ENCODE results near the gene OR2A42.
"Not testable (repeated sequence)": the region's sequence is repeated elsewhere in the genome, so short reads cannot be mapped to it uniquely, and the experiment has no call there.

The OR2A42 gene

GRCh38 chr7:144239365-144239764 lies at the start of gene OR2A42:
Gene OR2A42 (minus strand): TSS chr7:144239605. CDS start chr7:144232843, 6,762 bp downstream.
- H3K4me1 ChIP-seq (ENCODE audit: insufficient read depth, low read length); H3K36me3 ChIP-seq (ENCODE audit: insufficient read depth, low read length); H3K9ac ChIP-seq (ENCODE audit: low read depth, low read length); H3K9me3 ChIP-seq (ENCODE audit: control insufficient read depth, insufficient read depth, low read length): not testable (repeated sequence)

- not testable (repeated sequence) for H3K9me3 ChIP-seq (ENCODE audit: control insufficient read depth, insufficient read depth, low read length); H3K36me3 ChIP-seq (ENCODE audit: insufficient read depth, low read length); H3K9ac ChIP-seq (ENCODE audit: low read depth, low read length); H3K4me1 ChIP-seq (ENCODE audit: insufficient read depth, low read length)
Measured at GRCh38 chr7:144287171-144287784, 47.9 kb upstream of the OR2A42 start.

- not testable (repeated sequence) for H3K4me1 ChIP-seq (ENCODE audit: insufficient read depth, low read length); H3K9ac ChIP-seq (ENCODE audit: low read depth, low read length); H3K36me3 ChIP-seq (ENCODE audit: insufficient read depth, low read length); H3K9me3 ChIP-seq (ENCODE audit: control insufficient read depth, insufficient read depth, low read length)
Measured at GRCh38 chr7:144283716-144284115, 44.3 kb upstream of the OR2A42 start.

- H3K9ac ChIP-seq (ENCODE audit: low read depth, low read length); H3K4me1 ChIP-seq (ENCODE audit: insufficient read depth, low read length): not testable (repeated sequence)
Measured at GRCh38 chr7:144282490-144282889, 43.1 kb upstream of the OR2A42 start.

GRCh38 chr7:144281981-144282380 lies 42.6 kb upstream of the OR2A42 start:
- H3K4me1 ChIP-seq (ENCODE audit: insufficient read depth, low read length); H3K9ac ChIP-seq (ENCODE audit: low read depth, low read length); H3K36me3 ChIP-seq (ENCODE audit: insufficient read depth, low read length); H3K9me3 ChIP-seq (ENCODE audit: control insufficient read depth, insufficient read depth, low read length): not testable (repeated sequence)

More at GRCh38 chr7:144282490-144282889, 43.1 kb upstream of the OR2A42 start:
- not testable (repeated sequence) for H3K36me3 ChIP-seq (ENCODE audit: insufficient read depth, low read length); H3K9me3 ChIP-seq (ENCODE audit: control insufficient read depth, insufficient read depth, low read length)

GRCh38 chr7:144280010-144280409 lies 40.6 kb upstream of the OR2A42 start:
- H3K9ac ChIP-seq (ENCODE audit: low read depth, low read length); H3K36me3 ChIP-seq (ENCODE audit: insufficient read depth, low read length); H3K4me1 ChIP-seq (ENCODE audit: insufficient read depth, low read length); H3K9me3 ChIP-seq (ENCODE audit: control insufficient read depth, insufficient read depth, low read length): not testable (repeated sequence)

- H3K4me1 ChIP-seq (ENCODE audit: insufficient read depth, low read length); H3K9me3 ChIP-seq (ENCODE audit: control insufficient read depth, insufficient read depth, low read length); H3K9ac ChIP-seq (ENCODE audit: low read depth, low read length); H3K36me3 ChIP-seq (ENCODE audit: insufficient read depth, low read length): not testable (repeated sequence)
Measured at GRCh38 chr7:144275281-144275680, 35.9 kb upstream of the OR2A42 start.

- not testable (repeated sequence) for H3K9me3 ChIP-seq (ENCODE audit: control insufficient read depth, insufficient read depth, low read length); H3K9ac ChIP-seq (ENCODE audit: low read depth, low read length); H3K4me1 ChIP-seq (ENCODE audit: insufficient read depth, low read length); H3K36me3 ChIP-seq (ENCODE audit: insufficient read depth, low read length)
Measured at GRCh38 chr7:144269188-144269587, 29.8 kb upstream of the OR2A42 start, which contains the start of gene CTAGE8. Gene CTAGE8 (minus strand): TSS chr7:144269288. CDS start chr7:144269250, 38 bp downstream.

GRCh38 chr7:144264692-144265091 lies 25.3 kb upstream of the OR2A42 start, which contains the start of gene OR2A7:
Gene OR2A7 (minus strand): TSS chr7:144264792. CDS start chr7:144259628, 5,164 bp downstream.
- not testable (repeated sequence) for H3K36me3 ChIP-seq (ENCODE audit: insufficient read depth, low read length); H3K4me1 ChIP-seq (ENCODE audit: insufficient read depth, low read length); H3K9ac ChIP-seq (ENCODE audit: low read depth, low read length)

GRCh38 chr7:144262128-144262527 lies 22.7 kb upstream of the OR2A42 start:
- H3K9me3 ChIP-seq (ENCODE audit: control insufficient read depth, insufficient read depth, low read length); H3K4me1 ChIP-seq (ENCODE audit: insufficient read depth, low read length); H3K36me3 ChIP-seq (ENCODE audit: insufficient read depth, low read length); H3K9ac ChIP-seq (ENCODE audit: low read depth, low read length): not testable (repeated sequence)

More at GRCh38 chr7:144264692-144265091, 25.3 kb upstream of the OR2A42 start, which contains the start of gene OR2A7:
- H3K9me3 ChIP-seq (ENCODE audit: control insufficient read depth, insufficient read depth, low read length): not testable (repeated sequence)

- not testable (repeated sequence) for H3K9ac ChIP-seq (ENCODE audit: low read depth, low read length); H3K4me1 ChIP-seq (ENCODE audit: insufficient read depth, low read length); H3K36me3 ChIP-seq (ENCODE audit: insufficient read depth, low read length); H3K9me3 ChIP-seq (ENCODE audit: control insufficient read depth, insufficient read depth, low read length)
Measured at GRCh38 chr7:144259067-144259466, 19.7 kb upstream of the OR2A42 start.

- H3K36me3 ChIP-seq (ENCODE audit: insufficient read depth, low read length): no peaks in the 10 kb centered on the region
- H3K9ac ChIP-seq (ENCODE audit: low read depth, low read length): no peak overlapping the region
Measured at GRCh38 chr7:144256112-144256511, 16.7 kb upstream of the OR2A42 start.

GRCh38 chr7:144255471-144255897 lies 16.1 kb upstream of the OR2A42 start:
- H3K4me1 ChIP-seq (ENCODE audit: insufficient read depth, low read length): peaks cover 3% of the 10 kb centered on the region; the same call in 1 of the 2 replicates
- no peak overlapping the region for H3K9ac ChIP-seq (ENCODE audit: low read depth, low read length)
- H3K36me3 ChIP-seq (ENCODE audit: insufficient read depth, low read length): no peaks in the 10 kb centered on the region
- no peaks in the 10 kb centered on the region for H3K9me3 ChIP-seq (ENCODE audit: control insufficient read depth, insufficient read depth, low read length)

More at GRCh38 chr7:144256112-144256511, 16.7 kb upstream of the OR2A42 start:
- Histone ChIP-seq H3K4me1 (ENCODE audit: insufficient read depth, low read length) (peaks cover 3% of the 10 kb centered on the region; the same call in 1 of the 2 replicates), H3K9me3 (ENCODE audit: control insufficient read depth, insufficient read depth, low read length) (no peaks in the 10 kb centered on the region)

- not testable (repeated sequence) for H3K36me3 ChIP-seq (ENCODE audit: insufficient read depth, low read length); H3K9me3 ChIP-seq (ENCODE audit: control insufficient read depth, insufficient read depth, low read length); H3K9ac ChIP-seq (ENCODE audit: low read depth, low read length); H3K4me1 ChIP-seq (ENCODE audit: insufficient read depth, low read length)
Measured at GRCh38 chr7:144252307-144252706, 12.9 kb upstream of the OR2A42 start.

GRCh38 chr7:144247674-144248330 lies 8.4 kb upstream of the OR2A42 start:
- H3K4me1 ChIP-seq (ENCODE audit: insufficient read depth, low read length); H3K9me3 ChIP-seq (ENCODE audit: control insufficient read depth, insufficient read depth, low read length); H3K9ac ChIP-seq (ENCODE audit: low read depth, low read length): not testable (repeated sequence)

More at GRCh38 chr7:144247674-144248330, 8.4 kb upstream of the OR2A42 start:
- not testable (repeated sequence) for H3K36me3 ChIP-seq (ENCODE audit: insufficient read depth, low read length)
